Psoas muscle (tissue), 8 donors: Measurements from ENCODE around the gene PAIP2B. TPM values are rescaled to one million over a fixed set of nuclear protein-coding genes. Genes with fewer than 3 reads are reported as not detected.

ENCODE experiments used
- ATAC-seq, 4 donors: fragments of 200-7000 bp; cut with Tn5 transposase; one replicate each; pipeline ENCODE4 v1.9.1; 2020; ENCODE audit warnings: moderate library complexity in 3 of 4, mild to moderate bottlenecking in 2 of 4
- DNase-seq, 2 donors: peaks; one replicate each; pipeline ENCODE4 v3.0.0-alpha.2; 2020
- H3K27ac ChIP-seq: fragments of 200-600 bp; one replicate; pipeline ENCODE4 v1.8.0; 2022
- H3K27me3 ChIP-seq, 3 donors: fragments of 200-600 bp in 1 of 3; one replicate each; pipeline versions ENCODE4 v1.6.1 to v1.8.0; 2013 to 2022; ENCODE audit warnings: low read length in 2 of 3, mild to moderate bottlenecking in 2 of 3, moderate library complexity in 1 of 3; ENCODE audit not compliant: insufficient read depth in 3 of 3
- H3K36me3 ChIP-seq, 2 donors: fragments of 200-600 bp in 1 of 2; one replicate each; pipeline versions ENCODE4 v1.6.1 to v1.8.0; 2013 to 2022; ENCODE audit warnings: low read depth in 1 of 2, mild to moderate bottlenecking in 1 of 2, moderate library complexity in 1 of 2; ENCODE audit not compliant: insufficient read depth in 1 of 2
- H3K4me1 ChIP-seq: fragments of 200-600 bp; one replicate; pipeline ENCODE4 v1.8.0; 2022
- H3K4me3 ChIP-seq: fragments of 200-600 bp; one replicate; pipeline ENCODE4 v1.8.0; 2022; ENCODE audit warnings: mild to moderate bottlenecking
- H3K9me3 ChIP-seq: fragments of 200-600 bp; one replicate; pipeline ENCODE4 v1.8.0; 2022
- WGBS, 3 donors: extraction: QIAGEN DNeasy Blood & Tissue Kit; methylation state at CpG; one replicate each; pipeline versions ENCODE4 v1.1.6 to v1.1.7; 2013; 5-methylcytosine and 5-hydroxymethylcytosine counted together
- intact Hi-C, 2 donors: fragments of 100-400 bp; cut with DNase I; formaldehyde crosslinking; loops; one replicate each; pipeline versions ENCODE4 v1.11.0 to v1.14.2; 2022
- long read RNA-seq, 2 donors: library from polyadenylated mRNA; unstranded; transcript quantifications; one replicate each; pipeline ENCODE4 v2.0.0, GENCODE V29; 2021
- polyA plus RNA-seq, 3 donors: library from polyadenylated mRNA; stranded (reverse); fragments of 200-250 nt; gene quantifications; one replicate each; pipeline ENCODE4 v1.2.3, GENCODE V29; 2013
- total RNA-seq, 4 donors: library from RNA; stranded (reverse); fragmentation: NEBNext Ultra II Directional in 2 of 4; extraction: Animal tissue kit (Norgen Biotek cat#: 25700) in 2 of 4; gene quantifications; one replicate each; pipeline versions ENCODE4 v1.2.1 to v1.2.4, GENCODE V29; 2021 to 2023
- TF ChIP-seq, protein P1 (sequence below): fragments of 200-600 bp; IDR thresholded peaks from one replicate; pipeline ENCODE4 v1.8.0; 2022; ENCODE audit warnings: antibody characterized with exemption
- donor health status: healthy with polysubstance abuse.
- donor health status: DM: no; HTN: no; CAD: no; lungs with moderate emphysema.
- donor health status: Bipolar disorder and iron deficiency.
- donor health status: healthy.
- donor health status: DM: yes; HTN: yes; CAD: no.
- donor health status: DM: no; HTN: no; CAD: no.
- donor health status: DM: no; HTN: no; CAD: no.
- donor health status: DM: yes; HTN: yes; CAD: no.

Gene PAIP2B
- total RNA-seq, result 10 to 100 TPM; 14.0 to 47.4 (median 36.9) TPM
- polyA plus RNA-seq, result 10 to 100 TPM in 1 of 3 donors, 1 to 10 TPM in 2; 2.7 to 10.6 (median 7.2) TPM
- long read RNA-seq, donor 1, full-length matches to known transcripts, result 1 of 8 reads
- long read RNA-seq, donor 1, partial matches to known transcripts, result 1 of 8 reads
- long read RNA-seq, donor 1, other reads (novel, unspliced or antisense), result 6 of 8 reads
- long read RNA-seq, donor 2, partial matches to known transcripts, result 0 of 3 reads
- long read RNA-seq, donor 2, other reads (novel, unspliced or antisense), result 3 of 3 reads

DNA sequence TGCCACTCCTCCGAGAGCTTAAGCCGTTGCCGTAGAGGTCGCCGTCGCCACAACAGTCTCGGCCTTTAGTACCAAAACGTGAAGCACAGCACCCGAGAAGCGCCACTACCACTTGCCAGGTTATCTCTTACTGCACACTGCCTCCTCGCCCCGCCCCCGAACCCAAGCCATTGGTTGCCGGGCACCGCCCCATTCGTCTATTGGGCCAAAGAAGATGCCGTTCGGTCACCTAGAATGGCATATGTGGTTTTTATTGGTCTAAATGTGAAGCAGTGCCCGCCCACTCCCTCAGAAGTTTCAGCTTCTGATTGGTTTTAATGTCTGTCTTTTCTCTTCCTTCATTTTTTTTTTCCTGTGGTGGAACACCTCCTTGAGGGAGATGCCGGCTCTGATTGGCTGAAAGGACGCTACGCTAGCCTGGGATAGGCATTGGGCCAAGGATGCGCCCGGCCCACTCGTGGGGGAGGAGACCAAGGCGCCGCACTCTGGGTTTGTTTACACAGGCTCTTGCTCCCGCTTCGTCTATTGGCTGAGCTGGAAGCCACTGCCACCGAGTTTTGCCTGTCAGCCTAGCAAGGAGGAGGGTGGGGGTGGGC is at the start of gene PAIP2B:
TSS of gene PAIP2B (minus strand) at position 139 of the 596 bp plus-strand sequence. CDS start 24,514 bp downstream, outside the sequence.
- Histone ChIP-seq H3K4me1 (no peaks in the 10 kb centered on the region), H3K27ac (peak within 1 kb of the TSS; percentile 95), H3K27me3 (no peaks in the 10 kb centered on the region), H3K9me3 (no peaks in the 10 kb centered on the region), H3K4me3 (peak within 1 kb of the TSS; percentile 90), H3K36me3 (no peaks in the 10 kb centered on the region)
- DNase-seq (peak; percentile 99), ATAC-seq (peak; percentile 93 to 97 (median 94))
- TF ChIP-seq, protein P1, sequence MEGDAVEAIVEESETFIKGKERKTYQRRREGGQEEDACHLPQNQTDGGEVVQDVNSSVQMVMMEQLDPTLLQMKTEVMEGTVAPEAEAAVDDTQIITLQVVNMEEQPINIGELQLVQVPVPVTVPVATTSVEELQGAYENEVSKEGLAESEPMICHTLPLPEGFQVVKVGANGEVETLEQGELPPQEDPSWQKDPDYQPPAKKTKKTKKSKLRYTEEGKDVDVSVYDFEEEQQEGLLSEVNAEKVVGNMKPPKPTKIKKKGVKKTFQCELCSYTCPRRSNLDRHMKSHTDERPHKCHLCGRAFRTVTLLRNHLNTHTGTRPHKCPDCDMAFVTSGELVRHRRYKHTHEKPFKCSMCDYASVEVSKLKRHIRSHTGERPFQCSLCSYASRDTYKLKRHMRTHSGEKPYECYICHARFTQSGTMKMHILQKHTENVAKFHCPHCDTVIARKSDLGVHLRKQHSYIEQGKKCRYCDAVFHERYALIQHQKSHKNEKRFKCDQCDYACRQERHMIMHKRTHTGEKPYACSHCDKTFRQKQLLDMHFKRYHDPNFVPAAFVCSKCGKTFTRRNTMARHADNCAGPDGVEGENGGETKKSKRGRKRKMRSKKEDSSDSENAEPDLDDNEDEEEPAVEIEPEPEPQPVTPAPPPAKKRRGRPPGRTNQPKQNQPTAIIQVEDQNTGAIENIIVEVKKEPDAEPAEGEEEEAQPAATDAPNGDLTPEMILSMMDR, result no peak
- WGBS, 3 donors, result 0 to 1% (median 0%) methylated on average over 30 of the region's 30 CpGs
- intact Hi-C loops, result loop anchor here in 1 of 2 donors (5.0 kb wide), 1 partner anchor 50 kb away; no protein-coding TSS in a partner anchor

DNA sequence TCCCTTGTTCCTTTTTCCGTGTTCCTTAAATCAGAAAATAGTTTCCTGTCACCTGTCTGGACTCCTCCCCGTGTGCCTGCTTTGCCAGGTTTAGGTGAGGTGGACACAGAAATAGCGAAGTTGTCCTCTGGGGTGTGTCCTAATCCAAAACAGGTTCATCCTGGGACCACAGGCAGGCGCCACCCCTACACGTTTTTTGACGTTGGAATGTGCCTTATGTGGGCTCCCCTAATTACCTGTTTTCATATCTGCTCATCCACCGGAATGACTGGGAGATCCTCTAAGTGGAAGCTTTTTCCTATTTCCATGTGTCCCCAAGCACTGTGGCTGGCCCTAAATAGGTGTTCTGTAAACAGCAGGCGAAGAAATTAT is 49.0 kb upstream of the PAIP2B start:
- H3K4me1 ChIP-seq, result peaks cover 17% of the 10 kb centered on the region
- no peak for ATAC-seq
- TF ChIP-seq, protein P1, result no peak
- no peak for DNase-seq
- H3K27me3 ChIP-seq, result no peaks in the 10 kb centered on the region
- no peaks in the 10 kb centered on the region for H3K36me3 ChIP-seq
- H3K9me3 ChIP-seq, result no peaks in the 10 kb centered on the region
- H3K4me3 ChIP-seq, result peak overlapping the region; percentile 78
- 35 to 45% (median 44%) methylated on average over 8 of the region's 8 CpGs for WGBS, 3 donors
- H3K27ac ChIP-seq, result peak overlapping the region; percentile 93
- intact Hi-C loops, result loop anchor here in 1 of 2 donors (5.0 kb wide), 1 partner anchor 49 kb away; the partner anchor contains the start of gene PAIP2B

DNA sequence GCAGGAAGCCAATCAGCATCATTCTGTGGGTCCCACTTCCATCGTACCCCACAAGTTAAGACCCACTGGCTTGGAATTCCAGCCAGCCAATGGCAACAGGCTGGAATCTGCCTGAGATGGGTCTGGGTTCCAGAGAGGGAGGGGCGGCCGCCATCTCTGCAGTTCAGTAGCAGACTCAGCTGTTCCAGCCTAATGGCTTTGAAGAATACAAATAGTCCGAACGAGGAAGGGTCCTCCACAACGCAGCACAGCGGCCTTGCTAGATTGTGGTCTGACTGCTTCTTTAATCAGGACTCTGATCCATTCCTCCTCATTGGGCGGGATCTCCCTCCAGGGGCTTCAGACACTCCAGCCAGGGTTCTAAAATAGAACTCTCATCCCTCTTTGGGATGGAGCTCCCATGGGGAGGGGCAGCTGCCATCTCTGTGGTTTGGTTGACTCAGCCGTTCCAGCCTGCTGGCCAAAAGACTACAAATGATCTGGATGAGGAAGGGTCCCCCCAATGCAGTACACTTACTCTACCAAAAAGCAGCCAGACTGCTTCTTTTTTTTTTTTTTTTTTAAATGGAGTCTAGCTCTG is 42.7 kb upstream of the PAIP2B start:
- no peaks in the 10 kb centered on the region for H3K4me1 ChIP-seq
- DNase-seq, result no peak
- TF ChIP-seq, protein P1, result no peak
- no peaks in the 10 kb centered on the region for H3K36me3 ChIP-seq
- H3K4me3 ChIP-seq, result no peak overlapping the region
- no peaks in the 10 kb centered on the region for H3K9me3 ChIP-seq
- intact Hi-C loops, result no loop called here
- no peak overlapping the region for H3K27ac ChIP-seq
- 83 to 93% (median 90%) methylated on average over 9 of the region's 9 CpGs for WGBS, 3 donors
- no peak for ATAC-seq
- no peaks in the 10 kb centered on the region for H3K27me3 ChIP-seq

GRCh38 chr2:71263386-71263785 is 36.5 kb upstream of the PAIP2B start:
- no peaks in the 10 kb centered on the region for H3K27me3 ChIP-seq
- 86 to 90% (median 86%) methylated on average over 6 of the region's 6 CpGs for WGBS, 3 donors

More at GRCh38 chr2:71263386-71263785, 36.5 kb upstream of the PAIP2B start:
- intact Hi-C loops, result no loop called here
- Histone ChIP-seq H3K4me3 (no peak overlapping the region), H3K4me1 (peaks cover 11% of the 10 kb centered on the region), H3K36me3 (no peaks in the 10 kb centered on the region), H3K27ac (no peak overlapping the region), H3K9me3 (no peaks in the 10 kb centered on the region)
- TF ChIP-seq, protein P1, result no peak
- ATAC-seq, result no peak
- DNase-seq, result no peak
